ENCODE data around the gene ARRB1. TPM values are rescaled to one million over a fixed set of nuclear protein-coding genes. Genes with fewer than 3 reads are reported as not detected.
A peak's percentile ranks its signal among the peaks of the same experiment; 100 is the strongest.
"Not testable (repeated sequence)": the region's sequence is repeated elsewhere in the genome, so short reads cannot be mapped to it uniquely, and the experiment has no call there.

ARRB1 gene
- total and polyA plus RNA-seq, 5 experiments from 2014 or later, result 7.6 to 65.3 (median 12.2) TPM

DNA sequence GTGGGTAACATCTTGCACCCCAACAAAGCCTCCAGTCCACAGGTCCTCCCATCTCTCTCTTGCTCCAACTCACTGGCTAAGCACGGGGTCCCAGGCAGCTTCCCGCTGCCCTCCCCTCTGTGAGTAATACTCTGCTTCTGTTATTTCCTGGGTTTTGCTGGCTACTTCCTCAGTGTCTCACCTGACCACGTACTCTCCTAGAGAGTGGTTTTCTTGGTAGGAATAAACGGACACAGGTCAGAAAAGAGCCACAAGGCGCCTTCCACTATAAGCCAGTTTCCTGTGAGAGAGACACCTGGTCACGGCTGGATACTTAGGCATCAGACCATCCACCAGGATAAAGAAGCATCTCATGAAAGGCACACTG is 36.0 kb downstream of the ARRB1 start:
- peak overlapping the region in 8 of 10 donors; percentile 6 to 76 (median 51) for H3K27ac Mint-ChIP-seq

GRCh38 chr11:75314771-75315438 is 36.6 kb downstream of the ARRB1 start:
- DNase-seq (no peak), ATAC-seq (no peak)
- no peaks in the 10 kb centered on the region for H3K9me3 Mint-ChIP-seq
- peak overlapping the region in 6 of 10 donors; percentile 21 to 76 (median 54) for H3K27ac Mint-ChIP-seq
- peaks cover 0 to 14% (median 0%) of the 10 kb centered on the region in 3 donors for H3K36me3 Mint-ChIP-seq
- peaks cover 33 to 68% (median 48%) of the 10 kb centered on the region in 4 donors for H3K4me1 Mint-ChIP-seq
- POLR2A ChIA-PET, result no interaction called here
- H3K4me3 Mint-ChIP-seq, result peak overlapping the region in 1 of 10 donors; percentile 5
- no peaks in the 10 kb centered on the region for H3K27me3 Mint-ChIP-seq

More for the DNA sequence above, 36.0 kb downstream of the ARRB1 start:
- H3K9me3 Mint-ChIP-seq, result no peaks in the 10 kb centered on the region
- H3K36me3 Mint-ChIP-seq, result peaks cover 0 to 14% (median 0%) of the 10 kb centered on the region in 3 donors
- ATAC-seq, result no peak
- peak overlapping the region in 1 of 10 donors; percentile 5 for H3K4me3 Mint-ChIP-seq
- no peak for DNase-seq
- POLR2A ChIA-PET, result no interaction called here
- H3K4me1 Mint-ChIP-seq, result peaks cover 33 to 67% (median 49%) of the 10 kb centered on the region in 4 donors
- no peaks in the 10 kb centered on the region for H3K27me3 Mint-ChIP-seq

DNA sequence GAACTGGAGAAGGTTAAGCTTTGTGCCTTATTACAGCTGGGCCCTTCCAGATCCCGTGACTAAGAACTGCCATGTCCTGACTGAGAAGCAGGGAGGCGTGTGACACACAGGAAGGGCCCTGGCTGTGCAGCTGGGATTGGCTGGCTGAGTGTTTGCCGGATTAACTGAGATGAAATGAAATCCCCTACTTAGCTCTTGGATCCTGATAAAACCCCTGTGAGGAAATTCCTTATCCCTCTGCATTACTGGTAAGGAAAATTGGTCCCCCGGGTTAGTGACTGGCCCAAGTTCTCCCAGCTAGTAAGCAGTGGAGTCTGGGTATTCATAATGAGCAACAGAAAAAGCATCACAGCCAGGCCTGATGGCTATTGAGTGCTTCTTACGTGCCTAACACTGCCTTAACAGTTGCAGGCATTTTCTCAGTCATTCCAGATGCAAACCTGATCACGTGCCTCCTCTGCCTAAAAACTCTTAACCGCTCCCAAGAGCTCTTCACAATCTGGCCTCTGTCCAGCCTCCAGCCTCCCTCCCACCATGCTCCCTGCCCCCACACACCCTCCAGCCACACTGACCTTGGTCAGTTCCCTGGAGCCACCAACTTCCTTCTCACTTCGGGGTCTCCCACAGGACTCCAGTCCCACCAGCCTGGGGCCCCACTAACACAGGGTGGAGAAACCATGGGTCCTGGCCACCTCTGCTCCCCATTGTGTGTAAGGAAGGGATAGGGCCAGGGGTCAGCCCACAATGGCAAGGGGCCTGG is 37.8 kb downstream of the ARRB1 start:
- DNase-seq, result no peak
- POLR2A ChIA-PET, result no interaction called here
- H3K4me3 Mint-ChIP-seq, result no peak overlapping the region
- peak overlapping the region in 4 of 10 donors; percentile 1 to 85 (median 38) for H3K27ac Mint-ChIP-seq
- no peak for ATAC-seq
- H3K9me3 Mint-ChIP-seq, result no peaks in the 10 kb centered on the region
- peaks cover 28 to 63% (median 39%) of the 10 kb centered on the region in 4 donors for H3K4me1 Mint-ChIP-seq
- H3K36me3 Mint-ChIP-seq, result peaks cover 0 to 17% (median 0%) of the 10 kb centered on the region in 3 donors
- H3K27me3 Mint-ChIP-seq, result no peaks in the 10 kb centered on the region

DNA sequence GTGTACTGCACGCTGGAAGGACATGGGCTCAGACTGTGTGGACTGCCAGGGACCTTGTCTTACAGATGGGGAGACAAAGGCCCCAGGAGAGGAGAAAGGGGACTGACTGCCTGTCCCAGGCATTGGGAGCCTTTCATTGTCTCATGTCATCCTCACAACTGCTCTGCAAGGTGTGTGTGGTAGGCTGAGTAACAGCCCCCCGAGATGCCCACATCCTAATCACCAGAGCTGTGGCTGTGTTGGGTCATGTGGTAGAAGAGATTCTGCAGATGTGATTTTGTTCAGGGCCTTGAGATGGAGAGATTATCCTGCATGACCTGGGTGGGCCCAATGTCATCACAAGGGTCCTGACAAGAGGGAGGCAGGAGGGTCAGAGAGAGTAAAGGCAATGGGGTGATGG is 39.1 kb downstream of the ARRB1 start:
- Mint-ChIP-seq H3K27me3 (no peaks in the 10 kb centered on the region), H3K4me3 (no peak overlapping the region), H3K4me1 (peaks cover 22 to 60% (median 36%) of the 10 kb centered on the region in 4 donors), H3K27ac (peak overlapping the region in 7 of 10 donors; percentile 45 to 79 (median 66)), H3K9me3 (no peaks in the 10 kb centered on the region), H3K36me3 (peaks cover 0 to 18% (median 0%) of the 10 kb centered on the region in 3 donors)
- no peak for ATAC-seq
- DNase-seq, result no peak
- POLR2A ChIA-PET, result no interaction called here

GRCh38 chr11:75311858-75312288 is 39.6 kb downstream of the ARRB1 start:
- H3K9me3 Mint-ChIP-seq, result no peaks in the 10 kb centered on the region
- POLR2A ChIA-PET, result no interaction called here
- H3K4me3 Mint-ChIP-seq, result no peak overlapping the region
- peaks cover 21 to 60% (median 37%) of the 10 kb centered on the region in 4 donors for H3K4me1 Mint-ChIP-seq
- peak overlapping the region in 5 of 10 donors; percentile 27 to 79 (median 46) for H3K27ac Mint-ChIP-seq
- H3K27me3 Mint-ChIP-seq, result no peaks in the 10 kb centered on the region
- no peak for ATAC-seq
- H3K36me3 Mint-ChIP-seq, result peaks cover 0 to 17% (median 0%) of the 10 kb centered on the region in 3 donors
- DNase-seq, result no peak

DNA sequence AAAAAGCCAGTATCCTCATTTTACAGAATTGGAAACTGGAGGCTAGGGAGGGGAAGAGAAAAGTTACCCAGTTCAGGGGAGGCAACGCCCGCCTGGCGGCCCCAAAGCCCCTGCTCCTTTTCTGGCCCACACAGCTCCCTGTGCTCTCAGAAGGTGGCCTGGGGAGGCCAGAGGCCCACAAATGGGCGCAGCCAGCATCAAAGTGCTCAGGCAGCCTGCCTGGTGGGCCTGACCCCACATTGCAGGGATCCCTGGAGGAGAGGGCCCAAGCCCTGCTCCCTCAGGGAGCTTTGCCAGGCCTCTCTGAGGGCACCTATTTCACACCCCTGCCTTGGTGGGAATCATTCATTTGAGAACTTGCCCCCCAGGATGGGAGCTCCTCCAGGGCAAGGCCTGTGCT is 42.5 kb downstream of the ARRB1 start:
- H3K27me3 Mint-ChIP-seq, result no peaks in the 10 kb centered on the region
- DNase-seq (no peak), ATAC-seq (no peak)
- POLR2A ChIA-PET, result interaction anchor here (0.8 to 1.5 kb wide), 2 partner anchors 20 to 31 kb away, joined by 3 read pairs; no protein-coding TSS in a partner anchor
- peak overlapping the region in 1 of 10 donors; percentile 17 for H3K27ac Mint-ChIP-seq
- no peak overlapping the region for H3K4me3 Mint-ChIP-seq
- peaks cover 0 to 27% (median 0%) of the 10 kb centered on the region in 3 donors for H3K36me3 Mint-ChIP-seq
- no peaks in the 10 kb centered on the region for H3K9me3 Mint-ChIP-seq
- peaks cover 26 to 56% (median 41%) of the 10 kb centered on the region in 4 donors for H3K4me1 Mint-ChIP-seq

GRCh38 chr11:75308116-75308515 is 43.3 kb downstream of the ARRB1 start:
- Mint-ChIP-seq H3K4me1 (peaks cover 30 to 53% (median 42%) of the 10 kb centered on the region in 4 donors), H3K4me3 (no peak overlapping the region), H3K27ac (peak overlapping the region in 3 of 10 donors; percentile 58 to 74 (median 71)), H3K36me3 (peaks cover 0 to 31% (median 0%) of the 10 kb centered on the region in 3 donors), H3K27me3 (no peaks in the 10 kb centered on the region), H3K9me3 (no peaks in the 10 kb centered on the region)
- POLR2A ChIA-PET, result interaction anchor here (1.5 kb wide), 1 partner anchor 32 kb away, joined by 3 read pairs; no protein-coding TSS in a partner anchor
- ATAC-seq (no peak), DNase-seq (no peak)

- POLR2A ChIA-PET, result interaction anchor here (0.6 kb wide), 1 partner anchor 284 kb away, joined by 3 read pairs; no protein-coding TSS in a partner anchor
- Mint-ChIP-seq H3K4me3 (no peak overlapping the region), H3K27me3 (no peaks in the 10 kb centered on the region), H3K36me3 (peaks cover 0 to 29% (median 0%) of the 10 kb centered on the region in 3 donors), H3K27ac (peak overlapping the region in 8 of 10 donors; percentile 52 to 83 (median 74)), H3K4me1 (peaks cover 27 to 50% (median 40%) of the 10 kb centered on the region in 4 donors), H3K9me3 (no peaks in the 10 kb centered on the region)
- no peak for ATAC-seq
- no peak for DNase-seq
These were observed 44.4 kb downstream of the ARRB1 start for GRCh38 chr11:75307058-75307457.

DNA sequence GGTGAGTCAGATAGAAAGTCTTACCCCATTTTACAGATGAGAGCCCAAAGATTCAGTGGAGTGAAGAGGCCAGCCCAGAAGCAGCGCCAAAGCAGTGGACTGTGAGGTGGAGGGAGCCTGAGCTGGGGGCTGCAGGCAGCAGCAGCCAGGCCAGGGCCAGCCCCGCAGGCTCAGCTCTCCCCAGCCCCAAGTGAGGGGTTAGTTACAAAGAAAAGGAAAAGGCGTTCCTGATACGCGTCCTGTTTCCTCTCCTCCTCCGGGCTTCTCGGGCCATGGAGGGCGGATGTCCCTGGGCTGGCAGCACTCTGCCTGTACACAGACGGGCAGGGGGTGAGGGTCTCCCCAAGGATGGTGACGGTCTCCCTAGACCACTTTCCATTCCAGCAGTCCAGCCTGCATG is 44.9 kb downstream of the ARRB1 start:
- peak overlapping the region in 7 of 10 donors; percentile 36 to 89 (median 75) for H3K27ac Mint-ChIP-seq

DNA sequence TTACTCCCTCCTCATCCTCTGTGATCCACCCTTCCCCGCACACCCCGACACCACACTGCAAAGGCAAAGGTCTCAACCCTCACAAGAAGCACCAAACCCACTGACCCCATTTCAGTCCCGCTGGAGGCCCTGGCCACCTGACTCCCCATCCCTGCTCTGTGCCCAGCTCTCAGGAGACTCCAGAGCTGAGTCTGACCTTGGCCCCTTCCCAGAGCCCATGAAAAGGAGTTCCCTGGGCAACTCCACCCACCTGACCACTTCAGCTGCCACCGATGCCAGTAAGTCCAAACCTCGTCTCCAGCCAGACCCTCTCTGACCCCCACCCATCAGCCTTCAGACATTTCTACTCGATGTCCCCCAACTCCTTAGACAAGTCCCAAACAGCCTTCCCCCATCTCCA is 45.5 kb downstream of the ARRB1 start:
- H3K36me3 Mint-ChIP-seq, result peaks cover 0 to 29% (median 0%) of the 10 kb centered on the region in 3 donors
- H3K4me3 Mint-ChIP-seq, result no peak overlapping the region
- ATAC-seq (no peak), DNase-seq (no peak)
- peak overlapping the region; percentile 30 to 89 (median 54) for H3K27ac Mint-ChIP-seq
- peaks cover 27 to 50% (median 39%) of the 10 kb centered on the region in 4 donors for H3K4me1 Mint-ChIP-seq
- no peaks in the 10 kb centered on the region for H3K27me3 Mint-ChIP-seq
- H3K9me3 Mint-ChIP-seq, result no peaks in the 10 kb centered on the region
- POLR2A ChIA-PET, result no interaction called here

More for the DNA sequence above, 44.9 kb downstream of the ARRB1 start:
- Mint-ChIP-seq H3K4me1 (peaks cover 27 to 49% (median 39%) of the 10 kb centered on the region in 4 donors), H3K36me3 (peaks cover 0 to 29% (median 0%) of the 10 kb centered on the region in 3 donors), H3K4me3 (no peak overlapping the region), H3K9me3 (no peaks in the 10 kb centered on the region), H3K27me3 (no peaks in the 10 kb centered on the region)
- POLR2A ChIA-PET, result no interaction called here
- DNase-seq, result no peak
- ATAC-seq, result no peak

DNA sequence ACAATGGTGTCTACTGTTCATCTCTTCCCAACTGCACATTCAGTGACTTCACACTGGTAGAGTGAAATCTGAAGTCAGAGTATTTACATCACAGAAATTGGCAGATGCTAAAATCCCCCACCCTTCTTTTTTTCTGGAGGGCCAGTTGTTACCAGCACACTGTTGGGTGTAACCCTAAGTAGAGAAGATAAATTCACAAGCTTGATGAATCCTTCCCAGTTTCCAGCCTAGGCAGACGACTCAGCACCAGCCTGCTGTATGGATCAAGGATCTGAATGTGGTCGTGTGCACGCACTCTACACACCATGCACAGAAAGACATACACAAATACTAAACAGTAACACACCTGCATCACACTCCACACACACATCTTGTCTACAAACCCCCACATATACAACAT is 46.0 kb downstream of the ARRB1 start:
- no peaks in the 10 kb centered on the region for H3K9me3 Mint-ChIP-seq
- POLR2A ChIA-PET, result no interaction called here
- peaks cover 0 to 29% (median 0%) of the 10 kb centered on the region in 3 donors for H3K36me3 Mint-ChIP-seq
- H3K27me3 Mint-ChIP-seq, result no peaks in the 10 kb centered on the region
- peaks cover 27 to 50% (median 39%) of the 10 kb centered on the region in 4 donors for H3K4me1 Mint-ChIP-seq
- no peak overlapping the region for H3K4me3 Mint-ChIP-seq
- ATAC-seq (no peak), DNase-seq (no peak)
- H3K27ac Mint-ChIP-seq, result peak overlapping the region in 9 of 10 donors; percentile 8 to 89 (median 45)

DNA sequence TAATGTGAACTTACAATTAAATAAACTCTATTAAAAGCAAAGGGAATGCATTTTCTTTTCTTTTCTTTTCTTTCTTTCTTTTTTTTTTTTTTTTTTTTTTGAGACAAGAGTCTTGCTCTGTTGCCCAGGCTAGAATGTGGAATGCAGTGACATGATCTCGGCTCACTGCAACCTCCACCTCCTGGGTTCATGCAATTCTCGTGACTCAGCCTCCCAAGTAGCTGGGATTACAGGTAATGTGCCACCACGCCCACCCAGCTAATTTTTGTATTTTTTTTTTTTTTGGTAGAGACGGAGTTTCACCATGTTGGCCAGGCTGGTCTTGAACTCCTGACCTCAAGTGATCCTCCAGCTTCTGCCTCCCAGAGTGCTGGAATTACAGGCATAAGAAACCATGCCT is 46.5 kb downstream of the ARRB1 start:
- POLR2A ChIA-PET, result interaction anchor here (0.7 kb wide), 1 partner anchor 101 kb away, joined by 3 read pairs; no protein-coding TSS in a partner anchor
- Mint-ChIP-seq H3K36me3 (peaks cover 0 to 29% (median 0%) of the 10 kb centered on the region in 3 donors), H3K27ac (peak overlapping the region in 1 of 10 donors; percentile 38), H3K4me1 (peaks cover 27 to 48% (median 37%) of the 10 kb centered on the region in 4 donors)
- not testable (repeated sequence) for H3K4me3 Mint-ChIP-seq, DNase-seq, ATAC-seq, H3K9me3 Mint-ChIP-seq, H3K27me3 Mint-ChIP-seq

Data from naive thymus-derived CD8-positive, alpha-beta T cell (primary cell).